SU-DHL-6 (cell line): Measurements from ENCODE around the gene PYGB.

Experiments
- CTCF ChIP-seq: fragments of 200-600 bp; sonication (generic); IDR thresholded peaks from one replicate; pipeline ENCODE4 v1.5.1; 2017; ENCODE audit warnings: antibody characterized with exemption, mild to moderate bottlenecking, low read length, moderate library complexity; ENCODE audit not compliant: insufficient read depth, poor library complexity, severe bottlenecking
- EZH2phosphoT487 ChIP-seq: fragments of 200-600 bp; sonication (generic), shearing (Covaris generic); conservative IDR thresholded peaks from 2 replicates; pipeline ENCODE4 v1.6.1; 2018; ENCODE audit warnings: mild to moderate bottlenecking, antibody characterized with exemption, low read length, moderate library complexity, mixed read lengths

DNA sequence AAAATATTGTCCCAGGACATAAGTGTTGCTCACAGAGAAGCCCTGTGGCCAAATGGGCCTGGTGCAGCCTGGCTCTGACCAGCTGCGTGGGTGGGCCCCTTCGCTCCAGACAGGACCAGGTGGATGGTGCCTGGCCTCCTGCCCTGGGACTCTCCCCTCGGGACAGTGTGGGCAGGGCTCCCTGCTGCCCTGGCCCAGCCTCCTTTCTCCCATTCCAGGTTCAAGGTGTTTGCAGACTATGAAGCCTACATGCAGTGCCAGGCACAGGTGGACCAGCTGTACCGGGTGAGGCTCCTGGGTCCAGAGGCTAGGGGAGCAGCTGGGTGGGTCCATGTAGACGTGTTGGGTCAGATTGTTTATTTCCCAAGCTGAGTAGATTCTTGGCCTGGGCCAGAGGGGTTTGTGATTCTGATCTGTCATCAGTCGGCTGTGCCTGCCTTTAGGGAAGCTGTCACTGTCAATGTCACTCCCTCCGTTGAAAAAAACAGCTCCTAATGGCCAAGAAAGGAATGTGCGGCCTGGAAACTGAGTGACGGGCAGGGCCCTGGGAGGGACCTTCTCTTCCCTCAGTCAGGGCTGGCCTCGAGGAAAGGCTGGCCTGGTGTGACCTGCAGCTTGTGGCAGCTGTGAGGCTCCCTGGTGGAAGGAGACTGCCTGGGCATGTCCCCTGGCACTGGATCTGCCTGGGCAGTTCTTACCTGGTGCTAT lies 47.7 kb downstream of the PYGB start:
- TF ChIP-seq CTCF (no peak), EZH2phosphoT487 (no peak)
